ENCODE measurements around the gene COA1. TPM values are rescaled to one million over a fixed set of nuclear protein-coding genes. Genes with fewer than 3 reads are reported as not detected.

COA1 gene
- total and polyA plus RNA-seq, 9 of the 15 experiments (the other 6 are each of a cell fraction or from before 2014, with no cell fraction given) = 98.9 to 463 (median 181) TPM

DNA sequence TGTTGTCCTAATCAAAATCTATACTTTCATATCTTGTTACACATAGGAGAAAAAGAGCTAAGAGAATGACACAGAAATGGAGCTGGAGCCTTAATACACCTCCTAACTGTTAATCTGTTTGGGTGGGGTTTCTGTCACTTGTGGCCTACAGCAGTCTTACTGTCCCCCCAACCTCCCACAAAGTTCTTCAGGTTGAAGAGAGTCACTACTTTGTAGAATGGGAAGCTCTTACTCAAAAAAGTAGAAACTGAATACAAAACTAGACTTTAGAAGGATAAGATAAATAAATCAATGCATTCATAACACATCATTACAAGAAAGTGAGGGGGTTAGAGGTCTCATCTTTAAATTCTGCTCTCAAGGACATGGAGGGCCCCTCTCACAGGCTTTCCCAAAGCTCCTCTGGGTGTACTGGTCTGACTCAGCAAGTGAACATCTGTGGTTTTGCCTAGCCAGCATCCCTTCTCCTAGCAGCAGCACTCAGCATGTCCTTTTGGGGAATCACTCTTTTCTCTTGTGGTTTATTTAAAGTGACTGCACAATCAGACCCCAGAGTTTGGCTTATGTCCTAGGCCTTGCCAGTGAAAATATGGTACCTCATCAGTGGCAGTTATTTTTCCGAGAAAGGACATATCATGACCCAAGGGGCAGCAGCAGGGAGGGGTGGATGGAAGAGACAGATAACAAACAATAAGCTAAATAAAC lies 27.2 kb upstream of the COA1 start (continued):
- no peak for TF ChIP-seq ZNF280A (IDR thresholded peaks at IDR 0.05; ENCODE audit: low read depth, partially characterized antibody)
- TF ChIP-seq ZBTB9 (CRISPR knock-in tag; IDR thresholded peaks at IDR 0.05) = no peak
- peak; percentile 89 for TF ChIP-seq NFE2 (IDR thresholded peaks at IDR 0.05; ENCODE audit: low read depth)
- TF ChIP-seq, protein P1, sequence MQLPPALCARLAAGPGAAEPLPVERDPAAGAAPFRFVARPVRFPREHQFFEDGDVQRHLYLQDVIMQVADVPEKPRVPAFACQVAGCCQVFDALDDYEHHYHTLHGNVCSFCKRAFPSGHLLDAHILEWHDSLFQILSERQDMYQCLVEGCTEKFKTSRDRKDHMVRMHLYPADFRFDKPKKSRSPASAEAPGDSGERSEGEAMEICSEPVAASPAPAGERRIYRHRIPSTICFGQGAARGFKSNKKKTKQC (CRISPR knock-in tag; IDR thresholded peaks at IDR 0.05) = no peak
- no peak for TF ChIP-seq NKRF (IDR thresholded peaks at IDR 0.05; ENCODE audit: borderline replicate concordance)
- no peak for TF ChIP-seq SPI1 (IDR thresholded peaks at IDR 0.05; ENCODE audit: borderline replicate concordance, low read depth, low read length)
- no peak for TF ChIP-seq MCM7 (IDR thresholded peaks at IDR 0.05)
- peak; percentile 55 for TF ChIP-seq GATA2 (CRISPR knock-in tag; IDR thresholded peaks at IDR 0.05)
- no peak for TF ChIP-seq ZNF232 (CRISPR knock-in tag; IDR thresholded peaks at IDR 0.05)
- no peak for TF ChIP-seq POLR3G (IDR thresholded peaks at IDR 0.05; ENCODE audit: extremely low read depth, insufficient read length, insufficient replicate concordance)
- TF ChIP-seq, protein P2, sequence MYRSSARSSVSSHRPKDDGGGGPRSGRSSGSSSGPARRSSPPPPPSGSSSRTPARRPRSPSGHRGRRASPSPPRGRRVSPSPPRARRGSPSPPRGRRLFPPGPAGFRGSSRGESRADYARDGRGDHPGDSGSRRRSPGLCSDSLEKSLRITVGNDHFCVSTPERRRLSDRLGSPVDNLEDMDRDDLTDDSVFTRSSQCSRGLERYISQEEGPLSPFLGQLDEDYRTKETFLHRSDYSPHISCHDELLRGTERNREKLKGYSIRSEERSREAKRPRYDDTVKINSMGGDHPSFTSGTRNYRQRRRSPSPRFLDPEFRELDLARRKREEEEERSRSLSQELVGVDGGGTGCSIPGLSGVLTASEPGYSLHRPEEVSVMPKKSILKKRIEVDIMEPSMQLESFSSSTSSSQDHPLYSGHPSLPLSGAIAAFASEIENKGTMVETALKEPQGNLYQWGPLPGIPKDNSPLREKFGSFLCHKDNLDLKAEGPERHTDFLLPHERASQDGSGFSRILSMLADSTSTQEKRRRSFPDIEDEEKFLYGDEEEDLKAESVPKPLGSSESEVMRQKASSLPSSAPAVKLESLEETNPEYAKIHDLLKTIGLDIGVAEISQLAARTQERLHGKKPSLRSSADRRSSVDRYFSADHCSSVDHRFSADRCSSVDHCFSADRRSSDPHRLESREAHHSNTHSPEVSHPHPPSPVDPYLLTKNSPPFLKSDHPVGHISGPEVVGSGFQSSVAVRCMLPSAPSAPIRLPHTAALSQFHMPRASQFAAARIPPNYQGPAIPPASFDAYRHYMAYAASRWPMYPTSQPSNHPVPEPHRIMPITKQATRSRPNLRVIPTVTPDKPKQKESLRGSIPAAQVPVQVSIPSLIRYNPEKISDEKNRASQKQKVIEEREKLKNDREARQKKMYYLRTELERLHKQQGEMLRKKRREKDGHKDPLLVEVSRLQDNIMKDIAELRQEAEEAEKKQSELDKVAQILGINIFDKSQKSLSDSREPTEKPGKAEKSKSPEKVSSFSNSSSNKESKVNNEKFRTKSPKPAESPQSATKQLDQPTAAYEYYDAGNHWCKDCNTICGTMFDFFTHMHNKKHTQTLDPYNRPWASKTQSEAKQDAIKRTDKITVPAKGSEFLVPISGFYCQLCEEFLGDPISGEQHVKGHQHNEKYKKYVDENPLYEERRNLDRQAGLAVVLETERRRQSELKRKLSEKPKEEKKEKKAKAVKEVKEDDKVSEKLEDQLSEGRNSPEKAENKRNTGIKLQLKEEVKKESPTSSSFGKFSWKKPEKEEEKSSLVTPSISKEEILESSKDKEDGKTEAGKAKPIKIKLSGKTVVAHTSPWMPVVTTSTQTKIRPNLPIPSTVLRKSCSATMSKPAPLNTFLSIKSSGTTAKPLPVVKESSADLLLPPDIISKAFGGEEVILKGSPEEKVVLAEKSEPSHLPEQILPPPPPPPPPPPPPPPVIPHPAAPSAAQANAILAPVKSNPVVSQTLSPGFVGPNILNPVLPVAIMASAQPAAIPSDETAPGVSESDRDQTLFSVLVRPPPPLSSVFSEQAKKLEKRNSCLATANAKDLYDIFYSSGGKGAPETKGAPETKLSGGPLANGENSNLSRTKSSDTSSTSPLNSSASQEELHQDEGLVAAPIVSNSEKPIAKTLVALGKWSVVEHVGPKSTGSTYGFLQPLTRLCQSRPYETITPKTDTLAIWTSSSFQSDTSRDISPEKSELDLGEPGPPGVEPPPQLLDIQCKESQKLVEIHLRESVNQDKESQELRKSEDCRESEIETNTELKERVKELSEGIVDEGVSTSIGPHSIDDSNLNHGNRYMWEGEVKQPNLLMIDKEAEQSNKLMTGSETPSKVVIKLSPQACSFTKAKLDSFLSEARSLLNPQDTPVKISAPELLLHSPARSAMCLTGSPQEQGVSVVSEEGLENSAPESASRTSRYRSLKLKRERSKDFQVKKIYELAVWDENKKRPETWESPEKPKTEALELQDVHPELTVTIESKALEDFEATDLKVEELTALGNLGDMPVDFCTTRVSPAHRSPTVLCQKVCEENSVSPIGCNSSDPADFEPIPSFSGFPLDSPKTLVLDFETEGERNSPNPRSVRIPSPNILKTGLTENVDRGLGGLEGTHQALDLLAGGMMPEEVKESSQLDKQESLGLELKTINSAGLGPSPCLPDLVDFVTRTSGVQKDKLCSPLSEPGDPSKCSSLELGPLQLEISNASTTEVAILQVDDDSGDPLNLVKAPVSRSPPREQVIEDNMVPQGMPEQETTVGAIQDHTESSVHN (IDR thresholded peaks at IDR 0.05; ENCODE audit: borderline replicate concordance in 1 of 2, low read depth in 1 of 2) = no peak
- no peak for TF ChIP-seq TCF7L2 (IDR thresholded peaks at IDR 0.05; ENCODE audit: low read depth, low read length)
- TF ChIP-seq, protein P3, sequence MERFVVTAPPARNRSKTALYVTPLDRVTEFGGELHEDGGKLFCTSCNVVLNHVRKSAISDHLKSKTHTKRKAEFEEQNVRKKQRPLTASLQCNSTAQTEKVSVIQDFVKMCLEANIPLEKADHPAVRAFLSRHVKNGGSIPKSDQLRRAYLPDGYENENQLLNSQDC (CRISPR knock-in tag; IDR thresholded peaks at IDR 0.05) = no peak
